IPS-15b (cell line): ENCODE measurements around the gene TYROBP.
"Not testable (repeated sequence)": the region's sequence is repeated elsewhere in the genome, so short reads cannot be mapped to it uniquely, and the experiment has no call there.

Source experiments
- H3K27me3 ChIP-seq: one replicate; pipeline ENCODE4 v1.6.1; 2013; ENCODE audit warnings: low read length; ENCODE audit not compliant: control insufficient read depth, insufficient read depth
- H3K36me3 ChIP-seq: one replicate; pipeline ENCODE4 v1.6.1; 2013; ENCODE audit warnings: low read length; ENCODE audit not compliant: control insufficient read depth, insufficient read depth
- H3K4me1 ChIP-seq: one replicate; pipeline ENCODE4 v1.6.1; 2013; ENCODE audit warnings: mild to moderate bottlenecking, low read length; ENCODE audit not compliant: control insufficient read depth, insufficient read depth
- H3K4me3 ChIP-seq: one replicate; pipeline ENCODE4 v1.5.1; 2013; ENCODE audit warnings: low read depth, low read length
- H3K9ac ChIP-seq: one replicate; pipeline ENCODE4 v1.6.1; 2013; ENCODE audit warnings: low read depth, mild to moderate bottlenecking, low read length
- H3K9me3 ChIP-seq: one replicate; pipeline ENCODE4 v1.6.1; 2013; ENCODE audit warnings: mild to moderate bottlenecking, low read length; ENCODE audit not compliant: control insufficient read depth, insufficient read depth

The TYROBP gene

DNA sequence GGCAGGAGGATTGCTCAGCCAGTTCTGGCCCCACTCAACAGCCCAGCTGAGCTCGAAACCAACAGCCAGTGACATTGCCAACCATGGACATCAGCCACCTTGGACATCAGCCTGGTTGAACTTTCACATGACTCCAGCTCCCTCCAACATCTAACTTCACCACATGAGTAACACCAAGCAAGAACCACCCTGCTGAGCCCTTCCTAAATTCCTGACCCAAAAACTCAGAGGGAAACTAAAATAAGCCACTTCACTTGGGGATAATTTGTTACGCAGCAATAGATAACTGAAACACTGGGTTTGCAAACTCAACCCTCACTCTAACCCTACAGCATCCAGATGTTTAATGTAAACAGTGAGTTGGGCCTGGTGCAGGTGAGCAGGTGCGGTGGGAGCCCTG is 17.4 kb upstream of the TYROBP start:
- Histone ChIP-seq H3K9ac (no peak overlapping the region), H3K4me3 (no peak overlapping the region), H3K9me3 (no peaks in the 10 kb centered on the region), H3K36me3 (no peaks in the 10 kb centered on the region), H3K27me3 (no peaks in the 10 kb centered on the region), H3K4me1 (peaks cover 3% of the 10 kb centered on the region)

DNA sequence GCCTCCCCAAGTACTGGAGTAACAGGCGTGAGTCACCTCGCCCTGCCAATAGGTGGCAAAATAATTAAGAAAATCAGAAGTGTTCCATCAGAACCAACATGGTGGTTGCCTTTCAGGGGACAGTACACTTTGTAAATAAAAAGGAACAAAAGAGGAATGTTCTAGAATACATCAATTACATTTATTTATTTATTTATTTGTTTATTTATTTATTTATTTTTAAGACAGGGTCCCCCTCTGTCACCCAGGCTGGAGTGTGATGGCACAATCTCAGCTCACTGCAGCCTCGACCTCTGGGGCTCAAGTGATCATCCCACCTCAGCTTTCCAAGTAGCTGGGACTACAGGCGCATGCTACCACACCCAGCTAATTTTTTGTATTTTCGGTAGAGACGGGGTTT is 12.9 kb upstream of the TYROBP start:
- H3K4me1 ChIP-seq: peaks cover 3% of the 10 kb centered on the region
- no peak overlapping the region for H3K4me3 ChIP-seq
- H3K9me3 ChIP-seq: no peaks in the 10 kb centered on the region
- H3K9ac ChIP-seq: no peak overlapping the region
- no peaks in the 10 kb centered on the region for H3K27me3 ChIP-seq
- no peaks in the 10 kb centered on the region for H3K36me3 ChIP-seq

DNA sequence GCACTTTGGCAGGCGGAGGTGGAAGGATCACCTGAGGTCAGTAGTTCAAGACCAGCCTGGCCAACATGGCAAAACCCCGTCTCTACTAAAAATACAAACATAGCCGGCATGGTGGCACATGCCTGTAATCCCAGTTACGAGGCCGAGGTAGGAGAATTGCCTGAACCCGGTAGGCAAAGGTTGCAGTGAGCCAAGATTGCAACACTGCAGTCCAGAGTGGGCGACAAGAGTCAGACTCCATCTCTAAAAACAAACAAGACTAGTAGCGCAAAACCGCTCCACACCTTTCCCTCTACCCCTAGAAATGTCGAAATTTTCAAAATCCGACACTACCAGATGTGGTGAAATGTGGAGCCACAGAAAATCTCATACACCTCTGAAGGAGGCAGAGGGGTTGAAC is 11.2 kb upstream of the TYROBP start:
- no peaks in the 10 kb centered on the region for H3K9me3 ChIP-seq
- H3K9ac ChIP-seq: no peak overlapping the region
- peaks cover 3% of the 10 kb centered on the region for H3K4me1 ChIP-seq
- H3K27me3 ChIP-seq: no peaks in the 10 kb centered on the region
- H3K36me3 ChIP-seq: no peaks in the 10 kb centered on the region
- H3K4me3 ChIP-seq: no peak overlapping the region

DNA sequence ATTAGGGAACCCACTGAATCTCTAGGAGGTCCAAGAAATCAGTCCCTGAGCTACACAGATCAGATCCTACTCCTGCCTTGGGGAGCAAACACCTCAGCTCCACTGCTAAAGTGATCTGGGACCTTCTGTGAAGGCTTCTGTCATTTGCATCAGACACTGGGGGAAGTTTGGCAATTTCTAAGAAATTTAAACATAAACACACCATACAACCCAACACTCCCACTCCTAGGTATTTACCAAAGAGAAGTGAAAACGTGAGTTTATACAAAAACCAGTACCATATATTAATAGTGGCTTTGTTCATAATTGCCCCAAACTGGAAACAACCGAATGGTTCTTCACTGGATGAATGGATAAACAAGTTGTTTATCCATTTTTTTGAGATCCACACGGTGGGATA is 7.3 kb upstream of the TYROBP start:
- Histone ChIP-seq H3K4me1 (no peaks in the 10 kb centered on the region), H3K27me3 (no peaks in the 10 kb centered on the region), H3K9ac (no peak overlapping the region), H3K4me3 (no peak overlapping the region), H3K36me3 (no peaks in the 10 kb centered on the region), H3K9me3 (no peaks in the 10 kb centered on the region)

DNA sequence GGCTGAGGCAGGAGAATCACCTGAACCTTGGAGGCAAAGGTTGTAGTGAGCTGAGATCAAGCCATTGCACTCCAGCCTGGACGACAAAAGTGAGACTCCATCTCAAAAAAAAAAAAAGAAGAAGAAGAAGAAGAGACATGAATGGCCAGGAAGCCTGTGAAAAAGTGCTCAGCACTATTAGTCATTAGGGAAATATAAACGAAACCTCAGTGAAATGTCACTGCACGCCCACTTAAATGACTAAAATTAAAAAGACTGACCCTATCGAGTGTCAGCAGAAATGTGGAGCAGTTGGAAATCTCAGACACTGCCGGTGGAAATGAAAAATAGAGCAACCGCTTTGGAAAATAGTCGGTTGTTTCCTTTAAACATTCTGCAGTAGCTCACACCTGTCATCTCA is 5.5 kb upstream of the TYROBP start:
- Histone ChIP-seq H3K27me3 (no peaks in the 10 kb centered on the region), H3K4me1 (no peaks in the 10 kb centered on the region), H3K9ac (no peak overlapping the region)

DNA sequence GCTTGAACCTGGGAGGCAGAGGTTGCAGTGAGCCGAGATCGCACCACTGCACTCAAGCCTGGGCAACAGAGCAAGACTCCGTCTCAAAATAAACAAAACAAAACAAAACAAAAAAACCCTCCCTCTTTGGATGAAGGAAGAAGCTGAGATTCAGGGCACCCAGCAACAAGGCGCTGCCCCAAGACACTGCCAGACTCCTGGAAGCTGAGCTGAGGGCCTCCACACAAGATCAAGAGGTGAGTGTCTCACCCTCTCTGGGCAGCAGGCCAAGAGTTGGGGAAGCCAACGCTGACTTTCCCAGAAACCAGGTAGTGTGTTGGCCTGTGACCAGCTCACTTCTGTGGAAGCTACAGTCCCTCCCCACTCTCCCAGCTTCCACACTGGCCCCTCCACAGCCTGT is 3.7 kb upstream of the TYROBP start:
- Histone ChIP-seq H3K36me3 (no peaks in the 10 kb centered on the region), H3K9ac (no peak overlapping the region), H3K9me3 (no peaks in the 10 kb centered on the region), H3K4me1 (peaks cover 7% of the 10 kb centered on the region), H3K4me3 (no peak overlapping the region), H3K27me3 (no peaks in the 10 kb centered on the region)

More for the DNA sequence above, 5.5 kb upstream of the TYROBP start:
- Histone ChIP-seq H3K4me3 (no peak overlapping the region), H3K9me3 (no peaks in the 10 kb centered on the region), H3K36me3 (no peaks in the 10 kb centered on the region)

DNA sequence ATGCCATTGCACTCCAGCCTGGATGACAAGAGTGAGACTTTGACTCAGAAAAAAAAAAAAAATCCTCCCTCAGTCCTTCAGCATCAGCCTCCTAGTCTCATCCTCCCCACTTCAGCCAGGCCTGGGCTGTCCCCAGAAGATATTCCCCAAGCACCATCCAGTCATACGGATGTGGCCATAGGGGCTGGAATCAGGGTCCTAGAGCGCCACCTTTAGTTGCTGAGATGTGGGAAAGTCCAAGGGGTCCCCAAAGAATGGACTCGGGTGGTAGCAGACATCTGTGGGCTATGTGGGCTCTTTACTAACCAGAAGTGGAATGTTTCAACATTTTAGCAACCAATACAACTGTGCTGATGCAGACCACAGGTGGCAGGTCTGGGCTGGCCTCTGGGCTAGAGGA is 3.1 kb upstream of the TYROBP start:
- Histone ChIP-seq H3K36me3 (no peaks in the 10 kb centered on the region), H3K27me3 (no peaks in the 10 kb centered on the region), H3K4me3 (no peak overlapping the region), H3K9me3 (no peaks in the 10 kb centered on the region), H3K9ac (no peak overlapping the region), H3K4me1 (peaks cover 7% of the 10 kb centered on the region)

DNA sequence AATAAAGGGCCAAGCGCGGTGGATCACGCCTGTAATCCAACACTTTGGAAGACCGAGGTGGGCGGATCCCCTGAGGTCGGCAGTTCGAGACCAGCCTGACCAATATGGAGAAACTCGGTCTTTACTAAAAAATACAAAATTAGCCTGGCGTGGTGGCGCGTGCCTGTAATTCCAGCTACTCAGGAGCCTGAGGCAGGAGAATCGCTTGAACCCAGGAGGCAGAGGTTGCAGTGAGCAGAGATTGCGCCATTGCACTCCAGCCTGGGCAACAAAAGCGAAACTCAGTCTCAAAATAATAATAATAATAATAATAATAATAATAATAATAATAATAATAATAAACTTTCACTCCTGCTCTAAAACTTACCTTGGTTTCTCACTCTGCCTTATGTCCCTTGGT is 2.3 kb upstream of the TYROBP start:
- not testable (repeated sequence) for H3K4me3 ChIP-seq, H3K36me3 ChIP-seq, H3K4me1 ChIP-seq, H3K27me3 ChIP-seq, H3K9ac ChIP-seq, H3K9me3 ChIP-seq

DNA sequence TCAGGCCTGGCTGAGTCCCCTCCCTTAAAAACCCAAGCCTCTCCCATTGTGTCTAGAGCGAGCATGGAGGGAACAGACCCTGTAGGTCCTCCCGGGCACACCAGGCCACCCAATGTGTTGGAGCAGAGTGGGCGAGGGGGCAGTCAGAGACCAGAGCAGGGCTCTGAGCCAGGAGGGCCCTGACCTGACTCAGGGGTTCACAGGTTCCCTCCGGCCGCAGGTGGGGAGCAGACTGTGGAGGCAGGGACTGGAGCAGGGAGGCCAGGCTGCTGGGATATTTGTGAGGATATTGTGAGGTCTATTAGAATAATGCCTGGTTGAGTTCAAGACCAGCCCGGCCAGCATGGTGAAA is 1.6 kb upstream of the TYROBP start:
- H3K36me3 ChIP-seq: no peaks in the 10 kb centered on the region
- no peaks in the 10 kb centered on the region for H3K9me3 ChIP-seq
- H3K4me3 ChIP-seq: no peak overlapping the region
- H3K4me1 ChIP-seq: peaks cover 7% of the 10 kb centered on the region
- H3K9ac ChIP-seq: no peak overlapping the region
- no peaks in the 10 kb centered on the region for H3K27me3 ChIP-seq

DNA sequence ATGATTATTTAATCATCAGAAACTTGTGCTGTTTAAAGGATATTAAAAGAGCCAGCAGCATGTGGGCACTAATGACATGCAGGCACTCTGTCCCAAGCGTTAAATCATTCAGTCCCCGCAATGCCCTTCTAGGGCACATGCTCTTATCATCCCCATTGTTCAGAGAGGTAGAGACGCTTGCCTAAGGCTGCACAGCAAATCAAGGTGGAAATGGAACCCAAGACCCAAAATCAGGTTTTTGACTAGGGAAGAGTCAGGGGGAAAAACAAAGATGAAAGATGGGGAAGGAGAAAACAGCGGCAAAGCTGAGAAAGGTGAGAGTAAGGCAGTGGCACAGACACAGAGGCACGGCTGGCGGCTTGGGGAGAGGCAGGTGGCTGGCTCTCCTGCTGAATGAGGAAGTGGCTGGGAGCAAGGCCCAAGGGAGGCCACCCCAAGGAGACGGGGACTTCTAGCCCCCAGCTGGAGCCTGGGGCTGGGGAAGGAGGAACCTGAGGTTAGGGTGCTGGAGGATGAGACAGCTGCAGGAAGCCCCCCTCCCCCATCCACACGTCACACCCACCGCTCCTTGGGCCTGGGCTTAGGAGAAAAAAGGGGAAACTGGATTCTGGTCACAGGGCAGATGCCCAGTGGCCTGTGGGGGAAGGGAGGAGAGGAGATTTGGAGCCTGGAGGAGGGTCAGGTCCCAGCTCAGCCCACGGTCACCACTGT is 1.0 kb upstream of the TYROBP start:
- Histone ChIP-seq H3K36me3 (no peaks in the 10 kb centered on the region), H3K9ac (no peak overlapping the region), H3K4me1 (peaks cover 7% of the 10 kb centered on the region)

DNA sequence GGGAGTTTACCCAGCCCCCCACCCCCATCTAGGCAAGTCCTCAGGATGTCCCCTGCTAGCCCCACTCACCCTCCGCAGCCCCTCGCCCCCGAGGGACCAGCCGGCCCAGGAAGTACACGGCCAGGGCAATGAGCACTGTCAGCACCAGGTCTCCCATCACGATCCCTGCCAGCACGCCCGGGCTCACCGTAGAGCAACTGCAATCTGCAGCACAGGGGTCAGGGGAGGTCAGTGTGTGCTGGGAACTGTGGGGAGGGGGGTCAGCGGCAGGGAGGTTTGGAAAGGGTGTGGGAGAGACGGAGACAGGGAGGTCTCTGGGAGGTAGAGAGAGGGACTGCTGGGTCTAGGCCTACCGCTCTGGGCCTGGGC is 734 bp downstream of the TYROBP start:
- no peaks in the 10 kb centered on the region for H3K9me3 ChIP-seq
- H3K27me3 ChIP-seq: no peaks in the 10 kb centered on the region
- no peak overlapping the region for H3K9ac ChIP-seq
- H3K4me1 ChIP-seq: peaks cover 7% of the 10 kb centered on the region
- no peak overlapping the region for H3K4me3 ChIP-seq
- no peaks in the 10 kb centered on the region for H3K36me3 ChIP-seq

More for the DNA sequence above, 1.0 kb upstream of the TYROBP start:
- Histone ChIP-seq H3K27me3 (no peaks in the 10 kb centered on the region), H3K9me3 (no peaks in the 10 kb centered on the region), H3K4me3 (no peak overlapping the region)

DNA sequence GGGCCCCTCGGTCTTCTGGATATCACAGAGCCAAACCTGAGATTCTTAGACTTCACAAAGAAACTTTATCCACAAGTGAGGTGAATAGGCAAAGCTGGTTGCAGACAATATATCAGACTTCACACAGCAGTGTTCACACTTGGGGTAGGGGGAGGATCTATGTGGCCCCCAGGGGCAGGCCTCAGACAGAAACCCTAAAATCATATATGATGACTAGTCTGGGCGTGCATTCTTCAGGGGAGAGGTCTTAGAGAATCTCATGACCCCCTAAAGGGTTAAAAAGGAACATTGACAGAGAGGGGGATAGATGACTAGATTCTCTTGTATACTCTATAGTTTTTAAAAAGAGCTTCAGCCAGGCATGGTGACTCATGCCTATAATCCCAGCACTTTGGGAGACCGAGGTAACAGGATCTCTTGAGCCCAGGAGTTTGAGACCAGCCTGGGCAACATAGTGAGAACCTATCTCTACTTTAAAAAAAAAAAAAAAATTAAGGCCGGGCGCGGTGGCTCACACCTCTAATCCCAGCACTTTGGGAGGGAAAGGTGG is 2.8 kb downstream of the TYROBP start:
- Histone ChIP-seq H3K4me3 (no peak overlapping the region), H3K9ac (no peak overlapping the region), H3K4me1 (peaks cover 12% of the 10 kb centered on the region), H3K9me3 (no peaks in the 10 kb centered on the region), H3K27me3 (peaks cover 3% of the 10 kb centered on the region), H3K36me3 (peaks cover under 1% of the 10 kb centered on the region)
